GM10847 (cell line): ENCODE data around the gene CEP250.
A peak's percentile ranks its signal among the peaks of the same experiment; 100 is the strongest.

Experiments used
- POLR2A ChIP-seq: IDR thresholded peaks from 2 replicates; pipeline ENCODE4 v1.6.1; 2011; ENCODE audit not compliant: insufficient read length; ENCODE audit errors: extremely low read depth

CEP250 gene, protein sequence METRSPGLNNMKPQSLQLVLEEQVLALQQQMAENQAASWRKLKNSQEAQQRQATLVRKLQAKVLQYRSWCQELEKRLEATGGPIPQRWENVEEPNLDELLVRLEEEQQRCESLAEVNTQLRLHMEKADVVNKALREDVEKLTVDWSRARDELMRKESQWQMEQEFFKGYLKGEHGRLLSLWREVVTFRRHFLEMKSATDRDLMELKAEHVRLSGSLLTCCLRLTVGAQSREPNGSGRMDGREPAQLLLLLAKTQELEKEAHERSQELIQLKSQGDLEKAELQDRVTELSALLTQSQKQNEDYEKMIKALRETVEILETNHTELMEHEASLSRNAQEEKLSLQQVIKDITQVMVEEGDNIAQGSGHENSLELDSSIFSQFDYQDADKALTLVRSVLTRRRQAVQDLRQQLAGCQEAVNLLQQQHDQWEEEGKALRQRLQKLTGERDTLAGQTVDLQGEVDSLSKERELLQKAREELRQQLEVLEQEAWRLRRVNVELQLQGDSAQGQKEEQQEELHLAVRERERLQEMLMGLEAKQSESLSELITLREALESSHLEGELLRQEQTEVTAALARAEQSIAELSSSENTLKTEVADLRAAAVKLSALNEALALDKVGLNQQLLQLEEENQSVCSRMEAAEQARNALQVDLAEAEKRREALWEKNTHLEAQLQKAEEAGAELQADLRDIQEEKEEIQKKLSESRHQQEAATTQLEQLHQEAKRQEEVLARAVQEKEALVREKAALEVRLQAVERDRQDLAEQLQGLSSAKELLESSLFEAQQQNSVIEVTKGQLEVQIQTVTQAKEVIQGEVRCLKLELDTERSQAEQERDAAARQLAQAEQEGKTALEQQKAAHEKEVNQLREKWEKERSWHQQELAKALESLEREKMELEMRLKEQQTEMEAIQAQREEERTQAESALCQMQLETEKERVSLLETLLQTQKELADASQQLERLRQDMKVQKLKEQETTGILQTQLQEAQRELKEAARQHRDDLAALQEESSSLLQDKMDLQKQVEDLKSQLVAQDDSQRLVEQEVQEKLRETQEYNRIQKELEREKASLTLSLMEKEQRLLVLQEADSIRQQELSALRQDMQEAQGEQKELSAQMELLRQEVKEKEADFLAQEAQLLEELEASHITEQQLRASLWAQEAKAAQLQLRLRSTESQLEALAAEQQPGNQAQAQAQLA (N-terminal part only)

DNA sequence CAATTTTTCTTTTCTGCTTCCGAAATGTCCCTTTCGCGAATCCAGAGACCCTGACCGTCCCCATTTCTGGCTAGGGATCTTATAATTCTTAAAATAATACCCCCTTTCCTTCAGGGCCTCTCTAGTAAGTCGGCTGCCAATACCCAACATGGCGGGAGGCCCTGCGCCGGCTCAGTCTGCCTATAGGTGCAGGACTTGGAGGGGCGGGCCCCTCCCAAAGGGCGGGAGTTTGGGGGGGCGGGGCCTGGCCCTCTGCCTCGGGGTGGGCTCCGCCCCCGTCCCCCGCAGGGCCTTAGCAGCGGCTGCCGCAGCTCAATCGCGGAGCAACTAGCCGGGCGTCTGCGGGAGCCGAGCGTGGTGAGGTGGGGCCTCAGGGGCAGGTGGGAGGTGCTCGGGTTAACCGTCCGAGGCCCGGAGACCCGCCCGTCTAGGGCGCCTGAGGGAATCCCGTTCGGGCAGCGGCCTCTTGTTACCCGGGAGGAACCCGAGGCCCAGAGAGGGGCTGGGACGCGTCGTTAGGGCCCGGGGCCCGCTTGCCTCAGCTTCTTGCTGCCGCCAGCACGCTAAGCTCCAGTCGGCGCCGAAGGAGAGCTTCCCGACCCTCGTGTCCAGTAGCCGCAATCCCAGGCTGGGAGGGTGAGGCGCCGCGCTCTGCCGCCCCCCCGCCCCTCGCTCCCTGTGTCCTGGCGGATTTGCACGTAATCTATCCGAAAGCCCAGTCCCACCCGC lies at the start of gene CEP250:
Gene CEP250 (plus strand): TSS at position 718 of the 729 bp plus-strand sequence. CDS start 6,770 bp downstream, outside the sequence.
- peak; percentile 46 for TF ChIP-seq POLR2A

DNA sequence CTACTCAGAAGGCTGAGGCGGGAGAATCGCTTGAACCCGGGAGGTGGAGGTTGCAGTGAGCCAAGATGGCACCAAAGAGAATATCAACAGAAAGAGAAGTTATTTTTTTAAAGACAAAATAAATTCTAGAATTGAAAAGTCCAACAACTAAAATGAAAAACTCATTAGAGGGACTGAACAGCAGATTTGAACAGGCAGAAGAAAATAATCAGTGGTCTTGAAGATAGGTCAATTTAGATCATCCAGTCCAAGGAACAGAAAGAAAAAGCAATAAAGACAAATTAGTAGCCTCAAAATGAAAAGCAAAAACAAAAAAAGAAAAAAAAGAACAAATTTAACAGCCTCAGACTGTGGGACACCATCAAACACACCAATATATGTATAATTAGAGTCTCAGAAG lies 49.6 kb upstream of the CEP250 start:
- TF ChIP-seq POLR2A = no peak

DNA sequence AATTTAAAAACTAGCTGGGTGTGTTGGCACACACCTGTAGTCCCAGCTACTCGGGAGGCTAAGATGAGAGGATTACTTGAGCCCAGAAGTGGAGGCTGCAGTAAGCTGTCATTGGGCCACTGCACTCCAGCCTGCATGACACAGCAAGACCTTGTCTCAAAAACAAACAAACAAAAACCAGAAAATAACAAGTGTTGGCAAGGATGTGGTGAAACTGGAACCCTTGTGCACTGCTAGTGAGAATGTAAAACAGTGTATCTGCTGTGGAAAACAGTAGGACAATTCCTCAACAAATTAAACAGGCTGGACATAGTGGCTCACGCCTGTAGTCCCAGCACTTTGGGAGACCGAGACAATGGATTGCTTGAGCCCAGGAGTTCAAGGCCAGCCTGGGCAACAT lies 47.1 kb upstream of the CEP250 start:
- no peak for TF ChIP-seq POLR2A

DNA sequence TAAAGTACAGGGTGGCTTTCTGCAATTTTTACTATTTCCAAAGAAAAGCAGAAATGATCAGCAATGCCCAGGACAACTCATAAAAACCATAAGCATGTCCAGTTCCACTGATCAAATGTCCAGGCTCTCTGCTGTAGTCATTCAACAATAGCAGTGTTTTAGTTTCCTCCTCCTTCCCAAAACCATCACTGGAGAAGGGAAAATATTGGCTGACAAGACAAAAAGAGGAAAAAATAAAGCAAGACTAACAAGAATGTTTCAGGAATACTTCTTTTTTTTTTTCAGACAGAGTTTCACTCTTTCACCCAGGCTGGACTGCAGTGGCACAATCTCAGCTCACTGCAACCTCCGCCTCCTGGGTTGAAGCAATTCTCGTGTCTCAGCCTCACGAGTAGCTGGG lies 45.9 kb upstream of the CEP250 start:
- no peak for TF ChIP-seq POLR2A

DNA sequence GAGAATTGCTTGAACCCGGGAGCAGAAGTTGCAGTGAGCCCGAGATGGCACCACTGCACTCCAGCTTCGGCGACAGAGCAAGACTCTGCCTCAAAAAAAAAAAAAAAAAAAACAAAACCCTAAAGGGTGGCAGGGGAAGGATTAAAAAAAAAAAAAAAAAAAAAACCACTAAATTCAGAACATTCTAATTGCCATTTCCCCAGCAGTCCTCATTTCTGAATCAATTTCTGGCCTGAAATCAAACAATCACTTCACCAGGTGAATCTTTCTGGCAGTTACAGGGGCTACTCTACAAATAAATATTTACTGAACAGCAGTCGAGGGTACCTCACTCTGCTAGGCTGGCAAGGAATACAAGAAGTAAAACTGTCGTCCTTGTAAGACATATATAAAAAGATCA lies 44.8 kb upstream of the CEP250 start:
- no peak for TF ChIP-seq POLR2A

DNA sequence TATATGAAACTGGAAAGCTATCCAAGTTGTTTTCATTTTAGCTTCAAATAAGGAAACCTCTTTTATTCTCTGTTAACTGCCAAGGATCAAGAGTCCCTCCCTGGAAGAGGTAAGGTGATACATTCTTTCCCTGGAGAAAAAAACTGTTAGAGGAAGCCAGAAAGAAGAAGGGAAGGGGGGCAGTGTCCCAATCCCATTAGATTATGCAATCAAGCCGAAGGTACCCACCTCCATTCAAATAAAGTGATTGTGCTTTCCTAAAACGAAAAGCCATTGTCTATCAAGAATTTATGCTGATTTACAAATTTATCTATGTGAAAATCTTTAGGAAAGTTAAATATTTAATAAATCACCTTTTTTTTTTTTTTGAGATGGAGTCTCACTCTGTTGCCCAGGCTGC lies 34.1 kb upstream of the CEP250 start:
- TF ChIP-seq POLR2A = no peak

DNA sequence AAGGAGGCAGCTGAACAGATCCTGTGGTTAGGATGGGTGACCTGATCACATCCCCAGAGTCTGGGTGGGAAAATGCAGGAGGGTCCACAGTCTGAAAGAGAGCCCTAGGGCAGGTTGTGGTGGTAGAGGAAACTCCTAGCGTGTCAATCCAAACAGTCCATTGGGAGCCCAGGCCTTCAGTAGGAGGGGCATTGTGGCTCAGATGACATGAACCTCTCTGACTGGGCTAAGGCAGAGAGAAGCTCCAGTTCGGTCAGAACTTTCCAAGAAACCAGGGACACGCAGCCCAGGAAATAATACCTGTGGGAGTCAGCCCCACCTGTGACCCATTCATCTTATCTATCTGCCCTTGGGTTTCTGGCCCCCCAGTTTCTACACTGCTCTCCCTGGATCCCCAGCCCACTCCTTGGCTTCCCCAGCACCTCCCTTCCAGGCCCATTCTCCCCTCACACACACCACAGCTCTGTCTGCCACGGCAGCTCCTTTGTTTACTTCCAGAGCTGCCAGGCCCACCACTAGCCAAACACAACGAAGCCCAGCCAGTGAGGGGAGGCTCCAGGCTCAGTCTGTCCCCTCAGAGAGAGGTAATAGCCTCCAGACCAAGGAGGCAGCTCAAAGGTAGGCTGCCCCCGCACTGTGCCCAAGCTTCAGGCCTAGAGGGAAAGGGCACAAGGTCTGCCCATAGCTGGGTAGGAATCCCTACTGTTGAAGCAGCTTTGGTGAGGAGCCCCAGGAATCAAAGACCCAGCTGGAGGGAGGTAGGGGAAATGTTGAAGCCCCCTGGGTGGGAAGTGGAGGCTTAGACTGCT lies 23.6 kb upstream of the CEP250 start:
- no peak for TF ChIP-seq POLR2A

DNA sequence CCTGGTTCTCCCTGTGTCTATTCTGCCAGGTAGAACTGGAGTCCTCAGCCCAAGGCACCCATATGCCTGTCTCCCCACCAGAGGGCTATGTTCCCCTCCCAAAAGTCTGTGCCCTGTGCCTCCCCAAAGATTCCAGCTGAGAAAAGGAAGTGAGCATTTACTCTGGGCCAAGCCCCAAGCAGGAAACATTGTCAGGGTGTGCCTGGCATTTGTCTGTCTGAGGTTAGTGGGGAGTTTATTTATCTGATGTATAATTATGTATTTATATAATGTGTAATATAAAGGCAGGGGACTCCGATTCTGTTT lies 23.0 kb upstream of the CEP250 start:
- TF ChIP-seq POLR2A = no peak

DNA sequence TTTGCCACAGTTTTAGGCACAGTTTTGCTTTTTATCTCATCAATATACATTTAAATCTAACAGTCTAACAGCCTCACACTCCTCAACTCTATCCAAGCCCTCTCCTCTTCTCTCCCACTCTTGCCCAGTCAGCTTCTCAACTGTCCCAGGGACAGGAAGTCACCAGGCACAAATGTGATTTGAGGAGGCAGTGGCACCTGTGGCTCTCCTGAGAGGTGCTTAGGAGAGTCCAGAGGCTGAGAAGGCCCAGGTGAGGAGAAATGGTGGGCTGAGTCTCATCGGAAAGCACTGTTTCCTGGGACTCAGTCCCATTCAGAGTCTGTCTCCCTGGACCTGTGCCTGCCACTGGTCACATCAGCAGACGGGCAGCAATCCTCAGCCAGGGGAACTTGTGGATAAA lies 22.1 kb upstream of the CEP250 start:
- TF ChIP-seq POLR2A = no peak

DNA sequence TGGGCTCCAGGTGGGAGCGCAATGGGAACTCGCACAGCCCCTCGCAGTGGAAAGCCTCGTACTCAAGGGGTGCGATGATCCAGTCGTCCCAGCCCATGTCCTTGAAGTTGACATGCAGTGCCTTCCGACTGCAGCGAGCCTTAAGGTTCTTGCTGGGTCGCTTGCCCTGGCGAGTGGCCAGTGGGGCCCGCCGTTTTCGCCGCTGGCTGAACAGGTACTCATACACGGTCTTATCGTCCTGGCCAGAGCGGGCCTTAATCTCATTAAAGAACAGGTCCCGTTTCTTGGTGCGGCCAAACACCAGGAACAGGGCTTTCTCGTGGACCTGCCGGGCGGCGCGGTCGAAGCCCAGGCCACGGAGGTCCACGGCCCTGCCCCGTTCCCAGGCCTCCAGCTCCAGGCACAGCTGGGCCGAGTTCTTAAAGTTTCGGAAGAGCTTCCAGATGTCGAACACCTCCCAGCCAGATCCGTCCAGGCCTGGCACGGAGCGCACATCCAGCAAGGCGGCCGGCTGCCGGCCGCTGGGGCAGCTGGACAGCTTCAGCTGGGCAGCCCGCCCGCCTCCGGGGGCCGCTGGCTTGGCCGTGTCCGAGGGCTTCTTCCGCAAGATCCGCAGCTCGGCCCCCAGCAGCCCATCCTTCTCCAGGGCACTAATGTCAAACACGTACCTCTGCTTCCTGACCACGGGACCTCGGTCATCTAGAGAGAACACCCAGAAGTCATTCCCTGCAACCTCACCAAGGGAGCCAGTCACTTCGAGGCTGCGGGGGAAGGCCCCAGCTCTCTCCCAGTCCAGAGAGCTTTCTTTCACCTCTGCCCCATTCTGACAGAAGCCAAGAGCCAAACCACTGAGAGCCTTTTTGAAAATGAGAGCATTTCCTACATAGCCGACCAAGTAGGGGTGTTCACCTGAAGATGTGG lies 21.1 kb upstream of the CEP250 start:
- TF ChIP-seq POLR2A = no peak

DNA sequence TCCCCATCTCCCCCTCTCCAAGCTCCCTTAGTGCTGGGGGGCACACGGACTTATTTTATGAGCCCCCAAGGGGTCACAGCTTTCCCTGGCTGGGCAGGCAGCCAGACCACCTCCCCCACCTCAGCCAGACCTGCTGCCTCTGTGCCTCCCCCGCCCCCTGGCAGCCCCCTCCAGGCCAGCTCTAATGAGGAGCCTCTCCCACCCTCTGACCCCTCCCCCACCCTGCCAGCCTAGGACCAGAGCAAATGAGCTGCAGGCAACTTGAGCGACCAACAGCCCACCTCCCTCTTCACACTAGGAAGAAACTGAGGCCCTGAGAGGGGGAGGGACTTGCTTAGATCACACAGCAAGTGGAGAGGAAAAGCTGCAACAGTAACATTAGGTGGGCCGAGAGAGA lies 19.2 kb upstream of the CEP250 start:
- no peak for TF ChIP-seq POLR2A

DNA sequence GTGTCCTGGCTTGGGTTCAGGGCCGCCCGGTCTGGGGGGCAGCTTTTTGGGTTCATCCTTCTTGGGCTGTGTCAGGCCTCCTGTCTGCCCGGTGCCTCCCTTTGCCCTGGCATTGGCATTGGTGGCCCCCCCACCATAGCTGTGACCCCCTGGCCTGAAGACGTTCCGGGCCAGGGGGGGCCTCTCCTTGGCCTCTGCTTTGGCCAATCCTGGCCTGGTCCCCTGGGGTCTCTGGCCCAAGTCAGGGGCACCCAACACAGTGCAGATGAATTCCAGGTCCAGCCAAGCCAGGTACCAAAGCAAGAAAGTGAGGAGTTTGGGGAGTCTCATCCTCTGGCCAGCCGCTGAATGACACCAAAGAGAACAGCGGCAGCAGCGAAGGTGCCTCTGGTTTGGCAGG lies 17.8 kb upstream of the CEP250 start:
- no peak for TF ChIP-seq POLR2A

DNA sequence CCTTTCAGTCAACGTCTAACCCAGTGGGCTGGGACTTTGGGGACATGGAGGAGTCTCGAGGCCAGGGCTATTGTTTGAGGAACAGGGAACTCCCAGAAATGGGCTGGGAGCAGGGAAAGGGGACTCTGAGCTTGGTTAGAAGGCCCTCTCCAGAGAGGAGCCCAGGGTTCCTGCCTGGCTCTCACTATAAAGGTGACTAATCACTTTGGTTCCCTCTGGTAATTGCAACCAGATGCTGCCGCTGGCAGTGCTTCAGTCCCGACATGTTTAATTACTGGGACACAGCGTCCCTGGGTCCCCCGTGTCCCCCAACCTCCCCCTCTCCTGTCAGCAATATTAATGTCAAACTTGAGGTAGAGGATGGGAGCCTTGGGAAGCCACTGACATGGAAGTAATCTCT lies 12.4 kb upstream of the CEP250 start:
- TF ChIP-seq POLR2A = no peak
